GM19099 (cell line): ENCODE data around the gene CYFIP1.

ENCODE experiments used
- POLR2A ChIP-seq: IDR thresholded peaks from 3 replicates; pipeline ENCODE4 v1.6.1; 2011; ENCODE audit warnings: low read depth; ENCODE audit not compliant: insufficient read length; ENCODE audit errors: extremely low read depth

Gene CYFIP1

DNA sequence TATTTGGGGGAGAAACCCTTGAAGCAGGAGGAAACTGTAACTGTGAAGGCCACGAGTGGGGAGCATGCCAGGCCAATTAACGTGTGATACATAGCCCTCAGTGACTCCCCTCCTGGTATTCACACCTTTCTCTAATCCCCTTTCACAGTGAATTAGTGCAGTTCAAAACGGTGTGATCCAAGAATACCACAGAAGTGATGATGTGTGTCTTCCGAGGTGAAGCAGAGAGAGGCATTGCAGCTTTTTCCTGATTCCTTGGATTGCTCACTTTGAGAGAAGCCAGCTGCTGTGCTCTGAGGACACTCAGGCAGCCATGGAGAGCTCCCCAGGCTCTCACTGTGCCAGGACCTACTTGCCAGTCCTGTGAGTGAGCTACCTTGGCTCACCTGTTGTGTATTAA, 124.4 kb downstream of the CYFIP1 start:
- TF ChIP-seq POLR2A = no peak

DNA sequence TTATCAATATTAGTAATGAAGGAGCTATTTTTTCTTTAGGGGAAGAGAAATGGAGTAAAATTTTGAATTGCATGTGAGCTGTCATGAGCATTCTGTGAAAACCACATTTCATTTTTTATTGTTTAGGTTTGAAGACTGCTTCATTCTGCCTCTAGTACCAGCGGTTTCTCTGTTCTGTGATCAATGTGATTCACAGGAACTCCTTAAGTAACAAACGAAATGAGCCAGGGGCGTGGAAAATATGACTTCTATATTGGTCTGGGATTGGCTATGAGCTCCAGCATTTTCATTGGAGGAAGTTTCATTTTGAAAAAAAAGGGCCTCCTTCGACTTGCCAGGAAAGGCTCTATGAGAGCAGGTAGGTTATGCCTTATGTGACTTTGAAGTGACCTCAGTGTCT, 128.7 kb downstream of the CYFIP1 start:
- no peak for TF ChIP-seq POLR2A

DNA sequence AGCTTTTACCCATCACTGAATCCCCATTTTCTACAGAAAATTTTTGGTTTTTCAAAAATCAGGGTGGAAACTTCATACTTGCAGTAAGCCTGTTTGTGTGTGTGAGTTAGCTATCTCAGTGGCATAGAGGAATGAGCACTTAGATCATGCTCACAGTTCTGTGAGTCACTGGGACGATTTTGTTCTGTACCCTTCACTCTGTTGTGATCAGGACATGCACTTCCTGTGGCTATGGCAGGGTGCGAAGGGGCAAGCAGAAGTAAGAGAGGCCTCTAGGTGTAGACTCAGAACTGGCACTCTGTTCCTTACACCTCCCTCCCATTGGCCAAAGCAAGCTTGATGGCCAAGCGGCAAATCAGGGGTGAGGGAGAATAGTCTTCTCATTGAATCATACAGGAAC, 130.1 kb downstream of the CYFIP1 start:
- TF ChIP-seq POLR2A = no peak

- no peak for TF ChIP-seq POLR2A
Observed at GRCh38 chr15:22846073-22846472, 134.1 kb downstream of the CYFIP1 start.

DNA sequence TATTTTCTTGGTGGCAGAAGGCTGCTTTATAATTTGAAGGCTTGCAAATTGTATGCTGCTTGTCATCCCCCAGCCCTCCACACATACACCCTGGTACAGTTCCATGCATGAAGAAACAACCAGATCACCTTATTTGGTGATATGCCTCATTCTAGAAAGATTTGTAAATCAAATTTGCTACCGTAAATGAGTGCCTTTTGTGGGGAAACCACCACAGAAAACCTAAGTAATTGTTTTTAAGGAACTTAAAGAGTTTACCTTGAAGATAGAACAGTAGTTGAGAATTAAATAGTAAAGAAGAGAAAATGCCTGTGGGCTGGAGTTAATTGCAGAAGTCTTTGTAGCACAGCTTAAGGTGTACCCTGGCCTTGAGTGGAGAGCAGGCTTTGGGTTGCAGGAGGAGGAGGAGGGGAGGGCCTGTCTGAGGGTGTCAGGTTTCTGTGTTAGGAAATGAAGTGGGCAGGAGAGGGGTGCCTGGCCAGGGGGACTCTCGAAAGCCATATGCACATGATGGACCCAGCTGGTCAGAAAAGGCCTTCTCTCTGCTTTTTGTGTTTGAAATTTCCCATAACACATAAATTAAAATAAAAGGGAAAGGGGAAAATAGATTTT, 134.8 kb downstream of the CYFIP1 start:
- TF ChIP-seq POLR2A = no peak

- TF ChIP-seq POLR2A = no peak
Observed at GRCh38 chr15:22844421-22845288, 135.5 kb downstream of the CYFIP1 start.

DNA sequence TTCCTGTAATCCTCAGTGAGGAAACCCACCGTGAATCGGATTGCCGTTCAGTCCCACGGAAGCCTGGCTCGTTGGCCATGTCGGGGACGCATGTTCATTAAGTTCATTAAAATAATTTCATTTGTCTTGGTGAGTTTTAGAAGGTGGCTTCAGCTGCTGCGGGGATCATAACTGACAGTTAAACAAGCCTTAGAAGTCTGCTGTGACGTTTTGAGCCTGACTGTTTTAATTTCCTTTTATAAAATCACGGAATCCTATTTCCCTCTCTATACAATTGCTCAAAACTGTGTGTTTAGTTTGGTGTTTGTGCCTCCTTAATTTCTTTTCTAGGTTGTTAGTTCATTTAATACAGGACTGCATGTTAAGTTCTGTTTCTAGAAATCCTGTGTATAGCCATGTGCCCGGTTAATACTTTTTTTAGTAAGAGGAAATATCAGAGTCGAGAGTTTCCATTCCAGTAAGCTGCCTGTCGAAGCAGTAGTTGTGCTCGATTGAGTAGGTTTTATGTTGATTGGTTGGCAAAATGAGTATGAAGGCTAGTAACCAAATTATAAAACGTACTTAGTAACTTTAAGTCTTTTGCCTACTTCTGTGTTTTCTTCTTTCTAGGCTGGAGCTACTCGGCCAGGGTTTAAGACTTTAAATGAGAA, 141.0 kb downstream of the CYFIP1 start:
- no peak for TF ChIP-seq POLR2A

DNA sequence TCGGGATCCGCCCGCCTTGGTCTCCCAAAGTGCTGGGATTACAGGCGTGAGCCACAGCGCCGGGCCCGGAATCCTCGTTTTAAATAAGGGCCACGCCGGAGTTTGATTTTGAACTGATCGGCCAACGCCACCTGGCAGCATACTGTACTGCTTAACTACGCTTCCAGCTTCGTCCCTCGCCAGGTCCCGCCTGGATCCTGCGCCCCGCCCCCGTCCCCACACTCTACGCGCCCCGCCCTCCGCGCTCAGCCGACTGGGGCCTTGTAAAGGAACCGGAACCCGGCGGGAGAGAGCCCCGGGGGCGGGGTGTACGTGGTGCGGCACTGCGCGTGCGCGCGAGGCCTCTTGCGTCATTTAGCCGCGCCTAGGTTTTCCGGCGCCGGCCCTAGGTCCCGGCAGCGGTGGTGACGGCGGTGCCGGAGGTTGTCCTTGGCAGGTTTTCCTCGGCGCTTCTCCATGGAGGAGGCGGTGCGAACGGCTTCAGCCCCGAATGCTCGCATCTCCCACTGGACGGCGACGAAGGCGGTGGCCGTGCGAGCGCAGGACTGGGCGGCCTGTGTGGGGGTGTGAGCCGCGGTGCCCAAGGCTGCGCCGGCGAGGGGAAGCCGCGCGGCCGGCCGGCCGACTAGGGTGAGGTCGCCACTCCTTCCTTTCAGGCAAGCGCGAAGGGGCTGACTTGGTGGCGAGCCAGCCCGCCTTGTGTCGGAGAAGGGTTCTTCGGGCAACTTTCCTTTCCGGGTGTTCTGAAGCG, 141.7 kb downstream of the CYFIP1 start, which contains the start of gene NIPA2:
Gene NIPA2 (plus strand): TSS at position 375 of the 751 bp plus-strand sequence. CDS start 13,066 bp downstream, outside the sequence.
- peak; percentile 84 for TF ChIP-seq POLR2A

GRCh38 chr15:22831473-22831872, 148.7 kb downstream of the CYFIP1 start:
- TF ChIP-seq POLR2A = no peak

DNA sequence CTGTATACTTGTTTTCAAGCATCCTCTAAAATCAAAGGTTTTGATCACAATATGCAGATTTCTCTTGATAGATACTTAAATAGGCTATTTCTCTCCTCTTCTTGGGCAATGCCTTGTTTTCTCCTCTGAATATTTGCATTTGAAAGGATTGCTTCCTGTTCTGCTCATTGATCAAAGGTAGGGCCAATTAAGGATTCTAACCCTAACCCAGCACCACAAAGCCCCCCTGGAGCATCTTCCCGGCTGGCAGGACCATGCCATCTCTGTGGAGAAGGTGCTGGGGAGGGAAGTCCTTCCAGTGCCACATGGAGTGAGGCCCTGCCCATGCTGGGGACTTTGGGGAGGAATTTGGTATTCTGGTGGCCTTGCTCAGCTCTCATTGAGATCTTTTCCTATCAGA, 153.0 kb downstream of the CYFIP1 start:
- no peak for TF ChIP-seq POLR2A

- no peak for TF ChIP-seq POLR2A
Observed at GRCh38 chr15:22823495-22824128, 156.6 kb downstream of the CYFIP1 start.

DNA sequence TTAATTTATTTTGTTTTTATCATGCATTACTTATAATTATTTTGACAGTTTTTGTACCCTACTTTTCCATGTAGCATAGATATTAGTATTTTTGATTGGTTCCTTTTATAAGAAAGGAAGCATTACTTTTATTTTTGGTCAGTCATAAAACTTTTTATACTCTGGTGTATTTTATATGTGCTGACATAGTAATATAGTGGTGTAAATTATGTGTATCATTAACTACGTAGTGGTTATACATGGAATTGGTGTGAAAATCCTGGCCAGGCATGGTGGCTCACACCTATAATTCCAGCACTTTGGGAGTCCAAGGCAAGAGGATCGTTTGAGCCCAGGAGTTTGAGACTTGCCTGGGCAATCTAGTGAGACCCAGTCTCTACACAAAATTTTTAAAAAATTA, 160.5 kb downstream of the CYFIP1 start:
- TF ChIP-seq POLR2A = no peak
